AG09309 (cell line): ENCODE measurements around the gene PRKD1.

Source experiments
- DNase-seq: peaks from one replicate; pipeline ENCODE4 v3.0.0-alpha.2; 2010; ENCODE audit warnings: low read depth
- H3K4me3 ChIP-seq: 2 replicates; pipeline ENCODE4 v1.5.1; 2011; ENCODE audit warnings: mild to moderate bottlenecking, low read depth, low read length, moderate library complexity; ENCODE audit not compliant: control insufficient read depth
- CTCF ChIP-seq: IDR thresholded peaks from 2 replicates; pipeline ENCODE4 v1.5.1; 2011; ENCODE audit warnings: mild to moderate bottlenecking, low read depth, low read length, inconsistent platforms; ENCODE audit not compliant: insufficient read depth, control insufficient read depth; ENCODE audit errors: missing control alignments

Gene PRKD1

DNA sequence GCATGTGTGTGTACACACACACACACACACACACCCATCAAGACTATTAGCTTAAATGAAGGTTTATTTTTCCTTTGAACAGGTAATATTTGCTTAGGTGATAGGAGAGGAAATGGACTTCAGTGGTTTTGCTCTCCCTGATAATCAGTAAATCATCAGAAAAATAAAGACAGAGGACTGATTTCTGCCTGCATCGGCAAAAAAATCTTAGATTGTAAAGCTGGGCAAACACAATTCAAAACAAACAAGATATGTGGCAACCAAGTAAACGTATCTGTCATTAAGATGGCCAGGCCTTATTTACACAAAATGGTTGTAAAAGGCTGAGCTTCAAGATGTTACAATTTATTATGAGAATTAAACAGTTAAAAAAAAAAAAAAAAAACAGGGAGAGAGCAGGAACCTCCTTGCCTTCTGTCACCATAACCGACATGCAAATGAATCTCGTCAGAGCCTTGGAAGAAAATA lies 31.3 kb downstream of the PRKD1 start:
- H3K4me3 ChIP-seq, result no peak overlapping the region
- TF ChIP-seq CTCF, result no peak
- DNase-seq, result no peak

GRCh38 chr14:29895591-29896083 lies 32.0 kb downstream of the PRKD1 start:
- DNase-seq, result no peak
- no peak for TF ChIP-seq CTCF
- no peak overlapping the region for H3K4me3 ChIP-seq

DNA sequence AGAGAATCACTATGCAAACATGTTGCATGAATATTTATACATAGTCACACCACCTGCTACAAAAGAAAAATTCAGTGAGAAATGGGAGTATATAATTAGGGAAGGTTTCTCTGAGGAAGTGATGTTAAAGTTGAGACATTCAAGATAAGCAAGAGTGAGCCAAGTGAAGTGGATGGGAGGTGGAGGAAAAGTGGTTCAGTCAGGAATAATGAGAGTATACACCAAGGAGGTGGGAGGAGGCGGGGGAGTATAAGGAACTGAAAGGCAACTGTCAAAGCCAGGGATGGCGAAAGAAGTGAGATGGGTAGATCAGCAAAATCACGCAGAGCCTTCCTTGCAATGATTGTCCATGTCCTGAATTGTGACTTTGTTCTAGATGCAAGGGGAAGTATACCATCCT lies 33.7 kb downstream of the PRKD1 start:
- no peak for TF ChIP-seq CTCF
- no peak overlapping the region for H3K4me3 ChIP-seq
- no peak for DNase-seq

DNA sequence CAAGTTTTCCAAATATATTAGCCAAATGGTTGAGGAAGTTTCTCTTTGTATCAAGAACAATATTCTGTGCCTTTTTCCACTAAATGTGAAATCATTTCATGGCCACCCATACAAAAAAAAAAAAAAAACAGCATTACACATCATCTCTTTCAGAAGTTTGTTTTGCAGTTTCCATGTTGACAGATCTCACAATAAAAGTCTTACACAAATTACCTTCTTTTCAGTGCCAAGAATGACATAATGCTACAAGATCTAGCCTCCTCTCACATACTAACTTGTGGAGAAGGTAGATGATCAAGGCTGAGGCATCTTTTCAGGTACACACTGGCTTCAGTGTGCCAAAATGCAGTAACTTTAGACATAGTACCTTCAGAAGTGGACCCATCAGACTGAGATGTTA lies 35.3 kb downstream of the PRKD1 start:
- H3K4me3 ChIP-seq, result no peak overlapping the region
- no peak for TF ChIP-seq CTCF
- DNase-seq, result no peak

DNA sequence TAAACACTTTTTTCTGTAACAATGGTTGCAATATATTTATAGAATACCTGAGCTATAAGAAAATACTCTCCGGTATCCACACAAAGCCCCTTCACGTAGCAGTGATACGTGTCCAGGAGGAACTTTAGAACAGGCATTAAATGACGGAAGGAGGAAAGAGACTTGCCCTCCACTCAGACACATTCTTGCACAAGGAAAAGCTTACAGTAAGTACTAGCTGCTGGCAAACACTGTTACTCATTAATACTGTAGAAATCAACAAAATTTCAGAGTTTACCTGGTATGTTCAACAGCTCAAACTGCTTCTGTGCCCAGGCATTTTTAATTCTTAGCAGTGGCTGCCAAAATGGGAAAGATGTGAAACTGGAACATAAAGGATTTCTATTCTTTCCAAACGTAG lies 41.7 kb downstream of the PRKD1 start:
- no peak for DNase-seq
- no peak overlapping the region for H3K4me3 ChIP-seq
- no peak for TF ChIP-seq CTCF

DNA sequence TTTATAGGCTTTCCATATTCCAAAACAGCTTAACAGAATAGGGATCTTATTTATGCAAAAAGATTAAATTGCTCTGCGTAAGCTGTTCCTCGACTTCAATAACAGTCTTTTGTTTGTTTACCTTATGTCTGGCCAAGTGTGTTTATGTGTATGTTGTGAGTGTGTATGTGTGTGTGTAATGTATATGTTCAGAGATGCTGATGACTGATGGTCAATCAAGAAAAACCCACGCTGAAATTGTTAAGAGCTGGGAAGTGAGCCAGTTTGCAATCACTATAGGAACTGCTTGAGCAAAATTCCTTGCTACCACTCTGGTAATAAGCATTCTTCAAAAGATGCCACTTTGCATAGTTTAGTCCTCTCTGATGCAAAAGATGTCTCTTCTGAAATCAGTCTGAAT lies 59.6 kb downstream of the PRKD1 start:
- DNase-seq, result no peak
- TF ChIP-seq CTCF, result no peak
- no peak overlapping the region for H3K4me3 ChIP-seq

- peak; percentile 7 for DNase-seq
These were observed 62.3 kb downstream of the PRKD1 start for GRCh38 chr14:29865299-29865698.

More at GRCh38 chr14:29865299-29865698, 62.3 kb downstream of the PRKD1 start:
- no peak overlapping the region for H3K4me3 ChIP-seq
- no peak for TF ChIP-seq CTCF
